HTERT RPE-1 (cell line): ENCODE data around the gene ICA1.
"Not testable (repeated sequence)": the region's sequence is repeated elsewhere in the genome, so short reads cannot be mapped to it uniquely, and the experiment has no call there.

ENCODE experiments used
- in situ Hi-C: fragments of 300-500 bp; cut with MboI; formaldehyde crosslinking; loops from 4 replicates; pipeline ENCODE4 v1.14.3; 2020; ENCODE audit warnings: low sequenced_read_pairs

Gene ICA1

DNA sequence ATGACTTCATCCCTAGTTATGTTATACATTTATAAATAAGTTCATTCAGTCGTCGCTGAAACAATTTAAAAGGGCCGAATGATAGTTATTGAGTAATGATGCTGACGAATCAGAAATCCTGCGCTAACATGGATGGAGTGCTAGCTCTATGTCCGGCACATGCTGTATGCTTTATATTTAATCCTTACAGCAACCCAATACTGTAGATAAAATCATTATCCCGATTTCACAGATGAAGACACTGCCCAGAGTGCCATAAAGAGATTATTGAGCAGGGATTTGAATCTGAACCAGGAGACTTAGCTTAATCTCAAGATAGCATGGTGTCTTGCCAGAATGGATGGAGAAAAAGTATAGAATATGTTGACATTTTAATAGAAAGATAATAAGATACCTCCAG is 1.1 kb upstream of the ICA1 start:
- in situ Hi-C loops, result no loop called here

DNA sequence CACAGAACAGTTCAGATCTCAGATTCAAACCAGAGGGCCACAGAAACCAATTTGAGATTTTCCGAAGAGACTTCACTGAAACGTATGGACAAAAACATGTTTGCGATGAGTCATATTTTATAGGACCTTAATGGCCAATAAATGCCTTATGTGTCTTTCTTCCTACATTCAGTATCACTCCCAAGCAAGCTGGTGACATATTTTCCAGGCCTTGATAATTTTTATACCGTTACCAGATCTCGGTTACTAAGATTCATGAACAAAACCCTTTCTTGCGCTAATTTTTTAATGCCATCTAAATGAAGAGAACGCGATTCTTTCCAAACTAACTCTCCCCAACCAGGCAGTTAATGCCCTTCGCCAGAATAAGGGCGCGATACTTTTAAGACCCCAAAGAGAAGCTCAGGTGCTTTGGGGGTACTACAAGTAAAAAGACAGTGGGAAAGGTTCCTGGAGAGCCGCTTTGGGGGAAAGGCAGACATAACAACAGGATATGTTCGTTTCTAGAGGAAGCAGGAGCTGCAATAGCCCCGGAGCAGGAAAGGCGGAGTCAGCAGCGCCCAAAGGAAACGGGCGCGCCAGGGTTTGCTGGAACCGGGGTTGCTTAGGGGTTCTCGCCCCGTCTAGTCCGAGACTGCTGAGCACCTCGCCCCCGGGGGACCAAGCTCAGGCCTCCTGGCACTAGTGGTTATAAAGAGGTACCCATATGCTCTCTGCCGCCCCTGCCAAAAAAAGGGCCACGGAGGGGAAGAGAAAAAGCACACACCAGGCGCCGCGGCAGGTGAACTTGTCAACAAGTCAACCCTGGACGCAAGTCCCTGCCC is 884 bp downstream of the ICA1 start:
- in situ Hi-C loops, result no loop called here

DNA sequence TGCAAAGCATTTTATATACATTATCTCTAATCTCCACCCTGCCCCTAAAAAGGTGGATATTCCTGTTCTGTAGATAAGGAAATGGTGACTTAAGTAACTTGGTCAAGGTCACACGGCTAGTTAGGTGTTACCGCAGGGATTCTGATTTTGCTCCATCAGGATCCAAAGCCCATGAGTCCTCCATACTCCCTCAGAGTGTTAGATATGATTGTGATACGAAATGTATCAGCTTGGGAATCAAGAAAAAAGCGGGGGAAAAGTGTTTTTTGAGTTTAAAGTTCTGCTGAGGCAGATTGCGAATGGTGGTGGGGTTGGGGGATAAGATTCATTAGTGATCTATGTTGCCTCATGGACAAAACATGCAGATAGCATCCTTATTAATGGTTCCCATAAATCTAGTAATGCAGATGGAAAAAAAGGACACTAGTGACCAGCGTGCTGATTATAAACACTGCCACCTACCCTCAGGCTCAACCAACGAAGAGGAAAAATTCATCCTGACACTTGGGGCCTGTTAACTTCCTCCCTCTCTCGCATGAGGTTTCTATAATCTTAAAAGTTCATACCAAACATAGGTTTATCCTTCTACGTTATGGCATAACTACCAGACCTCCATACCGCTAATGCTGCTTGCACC is 2.3 kb downstream of the ICA1 start:
- in situ Hi-C loops, result no loop called here

GRCh38 chr7:8258734-8259133 is 3.2 kb downstream of the ICA1 start:
- in situ Hi-C loops, result no loop called here

DNA sequence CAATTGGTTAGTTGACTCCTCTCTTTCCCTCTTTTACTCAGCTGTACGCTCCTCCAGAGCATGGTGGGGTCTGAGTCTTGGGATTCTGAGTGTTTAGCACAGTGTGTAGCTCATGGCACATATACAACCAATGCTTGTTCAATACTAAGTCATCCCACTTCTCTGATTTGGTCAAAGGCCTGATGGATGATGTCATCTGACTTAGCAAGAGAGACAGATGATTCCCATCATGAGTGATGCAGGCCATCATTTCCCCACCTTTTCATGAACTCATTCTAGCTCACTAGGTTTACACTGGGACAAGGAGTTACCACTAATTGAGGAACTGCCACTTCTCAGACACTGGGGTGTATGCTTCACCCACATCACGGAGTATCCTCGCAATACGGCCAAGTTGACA is 3.8 kb downstream of the ICA1 start:
- in situ Hi-C loops, result no loop called here

GRCh38 chr7:8255680-8256655 is 6.0 kb downstream of the ICA1 start:
- in situ Hi-C loops, result no loop called here

DNA sequence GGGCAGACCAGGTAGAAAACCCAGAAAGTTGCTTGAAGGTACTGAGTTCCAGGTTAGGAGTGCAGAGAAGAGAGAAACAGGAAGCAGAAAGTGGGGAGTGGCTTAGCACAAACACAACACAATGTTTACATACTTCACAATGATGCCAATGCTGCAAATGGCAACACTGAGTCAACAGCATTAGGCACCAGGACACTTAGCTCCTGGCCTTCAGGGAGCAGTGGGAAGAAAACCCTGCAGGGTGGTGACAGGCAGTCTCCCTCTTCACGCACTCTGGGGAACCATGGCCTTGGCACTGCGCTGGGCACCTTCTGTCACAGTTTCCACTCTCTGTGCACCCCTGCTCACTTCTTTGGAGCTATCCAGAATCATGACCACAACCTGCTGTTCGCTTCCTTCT is 7.3 kb downstream of the ICA1 start:
- in situ Hi-C loops, result no loop called here

DNA sequence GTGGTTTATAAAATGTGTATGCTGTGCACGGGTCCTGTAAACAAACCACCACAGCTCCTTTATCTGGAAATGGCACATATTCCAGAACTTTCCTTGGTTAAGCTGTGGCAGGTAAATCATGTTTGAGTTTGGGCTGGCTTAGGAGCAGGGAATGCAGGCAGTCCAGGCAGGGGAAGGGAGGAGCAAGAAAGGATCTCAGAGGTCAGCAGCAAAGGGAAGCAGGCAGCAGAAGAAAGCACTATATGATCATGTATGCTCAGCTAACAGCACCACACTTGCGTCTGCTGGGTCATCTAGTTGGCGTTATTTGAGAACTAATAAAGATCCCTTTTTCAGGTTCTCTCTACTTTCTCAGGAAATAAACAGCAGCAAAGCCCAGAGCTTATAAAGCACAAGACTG is 7.8 kb downstream of the ICA1 start:
- in situ Hi-C loops, result no loop called here

DNA sequence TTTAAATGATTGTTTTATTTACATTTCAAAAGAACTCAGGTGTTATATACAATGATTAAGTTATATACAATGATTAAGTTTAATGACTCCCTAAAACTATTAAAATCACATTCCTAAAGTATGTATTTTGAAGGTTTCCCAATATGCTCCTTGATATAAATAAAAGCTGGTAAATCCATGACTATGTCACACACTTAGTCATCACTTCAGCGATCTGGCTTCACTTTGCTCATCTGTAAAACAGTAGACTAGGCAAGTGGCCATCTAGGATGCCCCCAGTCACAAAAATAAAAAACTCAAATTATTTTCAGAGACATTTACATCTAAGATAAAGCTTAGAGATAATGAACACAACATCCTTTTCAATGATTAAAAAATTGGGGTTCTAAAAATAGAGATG is 10.8 kb downstream of the ICA1 start:
- in situ Hi-C loops, result no loop called here

DNA sequence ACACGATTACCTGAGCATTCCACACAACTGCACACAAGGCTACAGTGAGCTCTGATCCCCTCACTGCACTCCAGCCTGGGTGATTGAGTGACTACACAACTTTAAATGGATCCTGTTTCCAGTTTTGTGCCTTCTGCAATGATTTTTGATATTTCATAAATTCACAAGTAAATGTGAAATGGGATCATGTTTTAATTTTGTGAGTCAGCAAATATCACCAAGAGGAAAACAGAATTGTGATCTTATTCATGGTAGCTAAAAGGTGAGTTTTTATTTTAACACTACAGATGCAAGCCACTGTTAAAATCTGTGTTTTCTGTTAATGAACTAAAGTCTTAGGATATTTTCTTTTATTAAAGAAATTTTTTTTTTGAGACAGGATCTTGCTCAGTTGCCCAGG is 11.4 kb downstream of the ICA1 start:
- in situ Hi-C loops, result no loop called here

- in situ Hi-C loops, result no loop called here
These were observed 12.8 kb downstream of the ICA1 start for GRCh38 chr7:8249121-8249520.

- in situ Hi-C loops, result no loop called here
These were observed 15.9 kb downstream of the ICA1 start for GRCh38 chr7:8246020-8246419.

GRCh38 chr7:8245032-8245431 is 16.9 kb downstream of the ICA1 start:
- in situ Hi-C loops, result not testable (repeated sequence)

DNA sequence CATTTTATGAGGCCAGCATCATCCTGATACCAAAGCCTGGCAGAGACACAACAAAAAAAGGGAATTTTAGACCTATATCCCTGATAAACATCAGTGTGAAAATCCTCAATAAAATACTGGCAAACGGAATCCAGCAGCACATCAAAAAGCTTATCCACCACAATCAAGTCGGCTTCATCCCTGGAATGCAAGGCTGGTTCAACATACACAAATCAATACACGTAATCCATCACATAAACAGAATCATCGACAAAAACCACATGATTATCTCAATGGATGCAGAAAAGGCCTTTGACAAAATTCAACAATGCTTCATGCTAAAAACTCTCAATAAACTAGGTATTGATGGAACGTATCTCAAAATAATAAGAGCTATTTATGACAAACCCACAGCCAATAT is 18.9 kb downstream of the ICA1 start:
- in situ Hi-C loops, result not testable (repeated sequence)

- in situ Hi-C loops, result not testable (repeated sequence)
These were observed 22.1 kb downstream of the ICA1 start for GRCh38 chr7:8239702-8240362.

GRCh38 chr7:8236780-8237407 is 25.1 kb downstream of the ICA1 start:
- in situ Hi-C loops, result no loop called here

DNA sequence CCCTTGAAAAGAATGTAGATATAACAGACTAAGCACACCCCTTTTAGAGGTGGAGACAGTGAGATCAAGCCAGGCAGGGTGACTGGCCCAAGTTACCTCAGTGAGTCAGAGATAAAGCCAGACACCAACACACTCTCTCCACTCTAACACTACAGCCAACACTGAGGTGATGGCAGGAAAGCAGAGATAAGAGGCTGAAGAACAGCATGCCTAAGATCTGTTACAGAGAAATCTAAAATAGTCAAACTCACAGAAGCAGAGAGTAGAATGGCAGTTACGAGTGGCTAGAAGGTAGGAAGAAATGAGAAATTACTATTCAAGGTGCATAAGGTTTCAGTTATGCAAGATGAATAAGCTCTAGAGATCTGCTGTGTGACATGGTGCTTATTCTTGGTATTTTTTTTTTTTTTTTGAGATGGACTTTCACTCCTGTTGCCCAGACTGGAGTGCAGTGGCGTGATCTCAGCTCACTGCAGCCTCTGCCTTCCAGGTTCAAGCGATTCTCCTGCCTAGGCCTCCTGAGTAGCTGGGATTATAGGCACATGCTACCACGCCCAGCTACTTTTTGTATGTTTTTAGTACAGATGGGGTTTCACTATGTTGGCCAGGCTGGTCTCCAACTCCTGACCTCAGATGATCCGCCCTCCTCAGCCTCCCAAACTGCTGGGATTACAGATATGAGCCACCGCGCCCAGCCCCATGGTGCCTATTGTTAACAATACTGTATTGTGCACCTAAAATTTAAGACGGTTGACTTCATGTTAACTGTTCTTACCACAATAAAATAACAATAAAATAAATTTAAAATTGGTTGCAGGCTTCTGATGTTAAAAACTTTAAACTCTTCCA is 28.7 kb downstream of the ICA1 start:
- in situ Hi-C loops, result no loop called here

GRCh38 chr7:8229927-8230326 is 32.0 kb downstream of the ICA1 start:
- in situ Hi-C loops, result no loop called here
